ENCODE measurements around the gene TLE4. TPM values are rescaled to one million over a fixed set of nuclear protein-coding genes. Genes with fewer than 3 reads are reported as not detected.

TLE4 gene
- total RNA-seq, 1 donor from 2014 or later = 77.7 TPM

DNA sequence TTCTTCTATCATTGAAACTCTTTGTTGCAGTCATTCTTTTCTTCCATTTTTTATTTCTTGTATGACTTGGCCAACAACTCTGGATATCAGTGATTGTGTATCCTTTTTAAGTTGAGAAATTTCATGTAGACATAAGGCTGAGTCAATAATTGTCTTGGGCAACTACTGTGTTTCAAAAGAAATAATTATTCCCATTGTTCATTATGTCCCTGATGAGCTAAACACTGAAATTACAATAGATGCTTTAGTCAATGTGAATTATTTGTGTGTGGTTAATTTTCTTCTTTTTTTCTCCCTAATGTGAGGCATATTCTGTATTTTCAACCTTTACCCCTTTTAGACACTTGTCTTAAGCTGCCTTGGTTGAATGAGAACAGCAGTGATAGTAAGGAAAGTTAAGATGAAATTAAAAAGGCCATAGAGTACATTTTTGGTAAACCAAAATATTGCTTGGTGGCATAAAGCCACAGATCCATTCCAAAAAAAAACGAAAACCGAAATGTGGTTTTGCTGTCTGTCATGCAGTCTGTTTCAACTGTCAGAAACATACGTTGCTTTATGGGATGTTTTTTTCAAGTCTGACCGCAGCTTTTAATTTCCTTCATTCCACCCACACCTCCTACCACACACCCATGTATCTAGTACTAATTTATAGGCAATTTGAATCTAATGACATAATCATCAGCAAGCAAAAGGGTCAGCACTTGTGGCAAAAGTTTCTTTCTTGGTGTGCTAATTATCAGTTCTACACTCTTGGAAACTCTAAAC is 21.1 kb downstream of the TLE4 start:
- TF ChIP-seq, protein P1, sequence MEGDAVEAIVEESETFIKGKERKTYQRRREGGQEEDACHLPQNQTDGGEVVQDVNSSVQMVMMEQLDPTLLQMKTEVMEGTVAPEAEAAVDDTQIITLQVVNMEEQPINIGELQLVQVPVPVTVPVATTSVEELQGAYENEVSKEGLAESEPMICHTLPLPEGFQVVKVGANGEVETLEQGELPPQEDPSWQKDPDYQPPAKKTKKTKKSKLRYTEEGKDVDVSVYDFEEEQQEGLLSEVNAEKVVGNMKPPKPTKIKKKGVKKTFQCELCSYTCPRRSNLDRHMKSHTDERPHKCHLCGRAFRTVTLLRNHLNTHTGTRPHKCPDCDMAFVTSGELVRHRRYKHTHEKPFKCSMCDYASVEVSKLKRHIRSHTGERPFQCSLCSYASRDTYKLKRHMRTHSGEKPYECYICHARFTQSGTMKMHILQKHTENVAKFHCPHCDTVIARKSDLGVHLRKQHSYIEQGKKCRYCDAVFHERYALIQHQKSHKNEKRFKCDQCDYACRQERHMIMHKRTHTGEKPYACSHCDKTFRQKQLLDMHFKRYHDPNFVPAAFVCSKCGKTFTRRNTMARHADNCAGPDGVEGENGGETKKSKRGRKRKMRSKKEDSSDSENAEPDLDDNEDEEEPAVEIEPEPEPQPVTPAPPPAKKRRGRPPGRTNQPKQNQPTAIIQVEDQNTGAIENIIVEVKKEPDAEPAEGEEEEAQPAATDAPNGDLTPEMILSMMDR (conservative IDR thresholded peaks at IDR 0.05) = no peak
- Mint-ChIP-seq H3K27ac (no peak overlapping the region), H3K9me3 (no peaks in the 10 kb centered on the region), H3K4me1 (ENCODE audit: unreplicated experiment) (no peaks in the 10 kb centered on the region), H3K4me3 (no peak overlapping the region), H3K36me3 (peaks cover 51% of the 10 kb centered on the region), H3K27me3 (no peaks in the 10 kb centered on the region)
- no peak for DNase-seq (ENCODE audit: extremely low spot score, unreplicated experiment)

DNA sequence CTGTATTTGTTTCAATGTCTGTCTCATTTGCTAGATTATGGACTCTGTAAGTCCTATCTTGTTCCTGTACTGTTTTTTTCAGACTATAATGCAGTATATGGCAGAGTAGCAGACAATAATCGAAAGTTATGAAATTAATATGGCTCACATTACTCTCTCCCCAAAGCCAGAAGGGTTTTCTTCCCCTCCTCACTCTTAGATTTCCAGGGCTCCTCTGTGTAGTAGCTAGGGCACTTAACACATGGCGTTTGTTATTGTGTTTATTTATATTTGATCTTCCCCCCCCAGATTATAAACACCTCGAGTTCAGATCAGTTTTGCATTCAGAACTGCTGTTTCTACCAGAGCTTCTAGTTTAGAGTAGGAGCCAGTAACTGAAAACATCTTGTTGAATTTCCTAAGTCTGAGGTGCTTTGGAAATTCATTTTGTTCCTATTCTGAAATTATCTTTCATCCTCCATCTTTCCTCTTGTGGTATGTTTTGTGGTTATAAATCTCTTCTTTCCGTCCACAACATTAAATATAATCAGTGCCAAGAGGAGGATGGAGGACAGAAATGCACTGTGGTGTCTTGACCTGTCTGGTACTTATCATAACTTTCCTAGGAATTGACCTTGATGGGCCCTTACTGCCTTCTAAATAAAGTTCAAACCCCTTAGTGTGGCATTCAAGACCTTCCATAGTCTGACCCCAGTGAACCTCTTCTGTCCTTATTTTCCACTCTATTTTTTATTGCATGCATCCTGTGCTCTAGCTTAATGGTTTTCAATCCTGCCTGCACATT is 27.0 kb downstream of the TLE4 start:
- no peak for DNase-seq (ENCODE audit: extremely low spot score, unreplicated experiment)
- peaks cover 55% of the 10 kb centered on the region for H3K36me3 Mint-ChIP-seq
- H3K4me3 Mint-ChIP-seq = no peak overlapping the region
- H3K4me1 Mint-ChIP-seq (ENCODE audit: unreplicated experiment) = peaks cover 13% of the 10 kb centered on the region
- peaks cover 7% of the 10 kb centered on the region for H3K9me3 Mint-ChIP-seq
- TF ChIP-seq, protein P1 (conservative IDR thresholded peaks at IDR 0.05) = no peak
- H3K27ac Mint-ChIP-seq = no peak overlapping the region
- H3K27me3 Mint-ChIP-seq = no peaks in the 10 kb centered on the region

DNA sequence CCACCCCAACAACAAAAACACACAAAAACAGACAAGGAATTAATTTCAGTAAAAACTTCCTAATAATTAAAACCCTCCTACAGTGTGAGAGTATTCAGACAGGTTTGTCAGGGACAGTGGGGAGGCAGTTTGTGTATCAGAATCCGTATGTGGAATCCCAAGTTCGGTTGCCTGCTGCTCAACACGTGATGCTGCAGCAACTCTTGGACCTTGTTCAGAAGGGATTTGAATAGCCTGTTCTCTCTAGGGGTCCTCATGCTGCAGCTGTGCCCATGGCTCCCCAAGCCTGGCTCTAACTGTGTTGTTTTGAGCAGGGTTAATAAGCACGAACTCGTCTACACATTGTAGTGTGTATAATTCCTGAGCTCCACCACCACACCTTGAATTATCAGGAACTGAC is 28.7 kb downstream of the TLE4 start:
- no peak overlapping the region for H3K27ac Mint-ChIP-seq
- no peak for DNase-seq (ENCODE audit: extremely low spot score, unreplicated experiment)
- H3K4me3 Mint-ChIP-seq = no peak overlapping the region
- TF ChIP-seq, protein P1 (conservative IDR thresholded peaks at IDR 0.05) = no peak
- H3K9me3 Mint-ChIP-seq = peaks cover 7% of the 10 kb centered on the region
- H3K27me3 Mint-ChIP-seq = no peaks in the 10 kb centered on the region
- H3K4me1 Mint-ChIP-seq (ENCODE audit: unreplicated experiment) = peaks cover 13% of the 10 kb centered on the region
- H3K36me3 Mint-ChIP-seq = peaks cover 43% of the 10 kb centered on the region

DNA sequence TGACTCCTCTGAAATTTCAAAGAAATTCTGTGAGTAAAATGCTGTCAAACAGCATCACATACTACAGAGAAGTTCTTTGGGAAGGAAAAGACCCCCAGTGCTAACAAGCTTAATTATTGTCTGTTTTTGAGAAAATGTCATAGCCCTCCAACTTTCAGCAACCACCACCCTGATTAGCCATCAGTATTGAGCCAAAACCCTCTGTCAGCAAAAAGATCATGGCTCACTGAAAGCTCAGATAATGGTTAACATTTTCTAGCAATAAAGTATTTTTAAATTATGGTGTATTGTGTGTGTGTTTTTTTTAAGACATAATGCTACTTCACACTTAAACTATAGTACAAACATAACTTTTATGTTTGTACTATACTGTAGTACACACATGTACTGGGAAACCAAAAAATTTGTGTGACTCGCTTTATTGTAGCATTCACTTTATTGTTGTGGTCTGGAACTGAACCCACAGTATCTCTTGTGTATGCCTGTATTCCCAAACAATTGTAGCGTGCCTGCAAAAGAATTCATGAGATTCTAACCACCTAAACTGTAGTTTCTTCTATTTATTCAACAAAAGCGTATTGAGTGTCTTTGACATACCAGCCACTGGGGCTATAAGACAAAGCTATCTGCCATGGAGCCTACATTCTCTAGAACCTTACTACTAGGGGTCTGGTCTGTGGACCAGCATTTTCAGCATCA is 31.6 kb downstream of the TLE4 start:
- no peak overlapping the region for H3K27ac Mint-ChIP-seq
- no peak for DNase-seq (ENCODE audit: extremely low spot score, unreplicated experiment)
- no peaks in the 10 kb centered on the region for H3K27me3 Mint-ChIP-seq
- H3K4me1 Mint-ChIP-seq (ENCODE audit: unreplicated experiment) = peaks cover 11% of the 10 kb centered on the region
- peaks cover 13% of the 10 kb centered on the region for H3K9me3 Mint-ChIP-seq
- TF ChIP-seq, protein P1 (conservative IDR thresholded peaks at IDR 0.05) = no peak
- peaks cover 44% of the 10 kb centered on the region for H3K36me3 Mint-ChIP-seq
- no peak overlapping the region for H3K4me3 Mint-ChIP-seq

DNA sequence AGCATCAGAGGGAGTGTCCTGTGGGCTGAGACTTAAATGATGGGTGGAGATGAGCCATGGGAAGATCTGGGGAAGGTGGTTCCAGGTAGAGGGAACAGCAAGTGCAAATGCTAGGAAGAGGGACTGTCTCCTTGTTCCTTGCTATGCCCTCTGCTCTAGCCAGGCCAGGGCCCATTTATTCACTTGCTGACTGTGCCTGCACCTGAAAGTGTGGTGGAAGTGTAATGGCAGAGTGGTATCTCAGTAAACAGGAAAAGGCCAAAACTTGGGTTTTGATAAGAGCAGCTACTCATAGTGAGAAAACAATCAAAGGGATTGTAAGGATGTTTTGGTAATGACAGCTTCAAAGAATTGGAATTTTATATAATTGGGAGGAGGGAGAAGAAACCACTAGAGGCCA is 32.4 kb downstream of the TLE4 start:
- peaks cover 5% of the 10 kb centered on the region for H3K4me1 Mint-ChIP-seq (ENCODE audit: unreplicated experiment)
- no peak overlapping the region for H3K4me3 Mint-ChIP-seq
- DNase-seq (ENCODE audit: extremely low spot score, unreplicated experiment) = no peak
- TF ChIP-seq, protein P1 (conservative IDR thresholded peaks at IDR 0.05) = no peak
- peaks cover 13% of the 10 kb centered on the region for H3K9me3 Mint-ChIP-seq
- no peak overlapping the region for H3K27ac Mint-ChIP-seq
- peaks cover 36% of the 10 kb centered on the region for H3K36me3 Mint-ChIP-seq
- no peaks in the 10 kb centered on the region for H3K27me3 Mint-ChIP-seq
